AG04450 (cell line): ENCODE results near the gene NAA60. TPM values are rescaled to one million over a fixed set of nuclear protein-coding genes. Genes with fewer than 3 reads are reported as not detected.

Source experiments
- CTCF ChIA-PET: fragments of 300-600, 350-600 bp; formaldehyde crosslinking; extraction: SDS; loops from one replicate; lab custom pipeline; 2022; ENCODE audit warnings: antibody characterized with exemption, inconsistent platforms; lab: Charles Lee
- POLR2A ChIA-PET: fragments of 350-600 bp; formaldehyde crosslinking; extraction: SDS; loops from one replicate; lab custom pipeline; 2021; ENCODE audit warnings: antibody characterized with exemption, inconsistent platforms; lab: Yijun Ruan, JAX
- DNase-seq: peaks from one replicate; pipeline ENCODE4 v3.0.0-alpha.2; 2011; ENCODE audit warnings: low read depth, low spot score
- H3K27ac ChIP-seq: one replicate; pipeline ENCODE4 v1.5.1; 2012; ENCODE audit warnings: low read depth, low read length, control low read depth
- H3K27me3 ChIP-seq: one replicate; pipeline ENCODE4 v1.6.0; 2012; ENCODE audit warnings: low read length; ENCODE audit not compliant: control insufficient read depth, insufficient read depth
- H3K4me3 ChIP-seq: 2 replicates; pipeline ENCODE4 v1.5.1; 2011; ENCODE audit warnings: mild to moderate bottlenecking, low read depth, low read length, control low read depth
- H3K9me3 ChIP-seq: 2 replicates; pipeline ENCODE4 v1.5.1; 2012; ENCODE audit warnings: low read length; ENCODE audit not compliant: control insufficient read depth, insufficient read depth
- CTCF ChIP-seq: IDR thresholded peaks from 2 replicates; pipeline ENCODE4 v1.5.1; 2011; ENCODE audit warnings: low read depth, low read length, control low read depth, inconsistent platforms
- polyA plus RNA-seq: library from polyadenylated mRNA; depleted of rRNA; stranded (reverse); fragments of >200 nt; gene quantifications from 2 replicates; pipeline ENCODE4 v1.2.3, GENCODE V29; 2011

Gene NAA60
- polyA plus RNA-seq, 1 experiment, result 28.8 TPM

- no peak for TF ChIP-seq CTCF
- Histone ChIP-seq H3K27ac (no peak overlapping the region), H3K27me3 (no peaks in the 10 kb centered on the region), H3K4me3 (no peak overlapping the region), H3K9me3 (peaks cover 85% of the 10 kb centered on the region)
- CTCF ChIA-PET, result no interaction called here
- POLR2A ChIA-PET, result interaction anchor here (1.0 kb wide), 1 partner anchor 8 kb away, joined by 3 read pairs; the partner anchor contains the start of genes ZNF174 and ZSCAN32
- DNase-seq, result no peak
Observed at GRCh38 chr16:3408561-3409197, 34.8 kb upstream of the NAA60 start.

GRCh38 chr16:3413730-3414379, 29.6 kb upstream of the NAA60 start:
- no peak for TF ChIP-seq CTCF
- POLR2A ChIA-PET, result no interaction called here
- Histone ChIP-seq H3K27ac (no peak overlapping the region), H3K9me3 (peaks cover 74% of the 10 kb centered on the region), H3K4me3 (no peak overlapping the region), H3K27me3 (no peaks in the 10 kb centered on the region)
- CTCF ChIA-PET, result no interaction called here
- no peak for DNase-seq

GRCh38 chr16:3431779-3432219, 11.7 kb upstream of the NAA60 start:
- CTCF ChIA-PET, result no interaction called here
- H3K27me3 ChIP-seq, result no peaks in the 10 kb centered on the region
- no peak overlapping the region for H3K4me3 ChIP-seq
- no peak overlapping the region for H3K27ac ChIP-seq
- no peak for DNase-seq
- peaks cover 7% of the 10 kb centered on the region for H3K9me3 ChIP-seq
- POLR2A ChIA-PET, result no interaction called here
- TF ChIP-seq CTCF, result no peak

GRCh38 chr16:3434373-3434772, 9.1 kb upstream of the NAA60 start:
- no peak for DNase-seq
- H3K27me3 ChIP-seq, result no peaks in the 10 kb centered on the region
- POLR2A ChIA-PET, result no interaction called here
- no peak for TF ChIP-seq CTCF
- no peak overlapping the region for H3K4me3 ChIP-seq
- CTCF ChIA-PET, result no interaction called here
- H3K9me3 ChIP-seq, result peaks cover 7% of the 10 kb centered on the region
- H3K27ac ChIP-seq, result no peak overlapping the region

GRCh38 chr16:3439637-3440036, 3.8 kb upstream of the NAA60 start:
- ChIA-PET POLR2A (no interaction called here), CTCF (no interaction called here)
- Histone ChIP-seq H3K27ac (no peak overlapping the region), H3K9me3 (peaks cover 11% of the 10 kb centered on the region; the same call in 1 of the 2 replicates), H3K4me3 (no peak overlapping the region), H3K27me3 (no peaks in the 10 kb centered on the region)
- no peak for TF ChIP-seq CTCF
- no peak for DNase-seq
